HG03064 (cell line): Measurements from ENCODE around the gene PANX2.
"Not testable (repeated sequence)": the region's sequence is repeated elsewhere in the genome, so short reads cannot be mapped to it uniquely, and the experiment has no call there.

Experiments
- ATAC-seq: cut with Tn5 transposase; IDR thresholded peaks from one replicate; pipeline ENCODE4 v1.9.1; 2021; ENCODE audit warnings: low read depth; ENCODE audit not compliant: unreplicated experiment

PANX2 gene

DNA sequence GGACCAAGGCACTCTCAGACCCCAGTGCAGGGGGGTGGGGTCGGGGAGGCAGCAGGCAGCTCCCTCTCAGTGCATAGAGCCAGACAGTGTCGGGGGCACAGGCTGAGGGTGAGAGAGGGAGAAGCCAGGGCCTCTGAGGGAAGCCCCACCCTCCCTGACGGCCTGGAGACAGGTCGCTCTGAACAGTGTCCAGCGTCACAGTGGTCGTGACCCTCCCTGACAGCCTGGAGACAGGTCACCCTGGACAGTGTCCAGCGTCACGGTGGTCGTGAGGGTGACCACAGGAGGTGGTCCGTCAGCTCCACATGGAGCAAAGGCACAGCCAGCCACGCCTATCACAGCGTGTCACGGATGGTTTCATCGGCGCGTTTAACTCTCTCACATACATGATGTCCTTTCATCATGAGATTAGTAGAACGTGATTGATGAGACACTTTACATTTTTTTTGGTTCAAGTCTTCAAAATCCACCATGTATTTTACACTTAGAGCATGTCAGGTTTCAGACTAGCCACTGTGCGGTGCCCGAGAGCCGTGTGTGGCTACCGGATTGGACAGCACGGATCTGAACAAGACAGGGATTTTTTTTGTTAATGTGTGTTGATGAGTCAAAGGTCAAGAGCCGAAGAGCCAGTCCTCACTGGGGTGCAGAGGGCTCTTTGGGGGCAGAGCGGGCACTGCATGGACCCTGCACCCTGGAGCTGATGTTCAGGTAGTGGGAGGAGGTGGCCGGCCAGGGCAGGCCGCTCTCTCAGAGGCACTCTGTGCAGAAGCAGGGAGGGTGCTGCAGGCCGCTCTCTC is 23.9 kb upstream of the PANX2 start:
- no peak for ATAC-seq

DNA sequence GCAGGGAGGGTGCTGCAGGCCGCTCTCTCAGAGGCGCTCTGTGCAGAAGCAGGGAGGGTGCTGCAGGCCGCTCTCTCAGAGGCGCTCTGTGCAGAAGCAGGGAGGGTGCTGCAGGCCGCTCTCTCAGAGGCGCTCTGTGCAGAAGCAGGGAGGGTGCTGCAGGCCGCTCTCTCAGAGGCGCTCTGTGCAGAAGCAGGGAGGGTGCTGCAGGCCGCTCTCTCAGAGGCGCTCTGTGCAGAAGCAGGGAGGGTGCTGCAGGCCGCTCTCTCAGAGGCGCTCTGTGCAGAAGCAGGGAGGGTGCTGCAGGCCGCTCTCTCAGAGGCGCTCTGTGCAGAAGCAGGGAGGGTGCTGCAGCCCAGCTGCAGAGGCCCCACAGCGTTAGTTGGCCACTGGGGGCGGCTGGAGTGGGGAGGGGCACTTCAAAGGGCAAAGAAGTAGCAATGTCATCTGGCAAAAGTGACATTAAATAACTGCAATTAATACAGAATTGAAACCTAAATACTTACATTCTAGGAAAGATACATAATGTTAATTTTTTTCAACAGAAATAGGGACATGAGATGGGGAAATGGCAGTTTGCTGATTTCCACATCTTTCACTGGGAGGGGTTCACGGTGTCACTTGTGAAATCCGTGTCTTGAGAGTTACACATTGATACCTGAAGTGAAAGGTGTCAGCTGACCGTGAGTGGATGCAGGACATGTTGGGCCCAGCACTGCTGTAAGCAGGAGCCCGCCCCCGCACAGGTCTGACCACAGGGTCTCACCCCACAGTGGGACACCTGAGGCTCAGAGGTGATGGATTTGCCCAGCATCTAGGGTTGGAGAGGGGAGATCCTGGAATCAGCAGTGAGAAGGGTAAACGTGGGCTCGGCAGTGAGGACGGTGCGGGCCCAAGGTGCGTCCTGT is 23.0 kb upstream of the PANX2 start:
- not testable (repeated sequence) for ATAC-seq

DNA sequence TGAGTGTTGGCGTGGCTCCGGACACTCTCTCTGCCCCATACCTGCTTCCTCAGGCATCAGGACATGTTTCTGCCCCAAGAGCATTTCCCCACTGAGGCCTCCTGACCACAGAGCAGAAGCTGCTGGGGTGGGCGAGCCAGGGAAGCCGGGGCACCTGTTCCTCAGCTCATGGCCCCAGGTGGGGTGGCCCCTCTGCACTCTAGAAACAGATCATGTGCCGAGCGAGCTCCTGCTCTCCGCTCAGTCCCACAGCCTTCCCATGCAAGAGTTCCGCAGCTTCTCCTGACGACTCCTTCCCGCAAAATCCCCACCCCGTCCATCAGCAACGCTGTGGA is 22.4 kb upstream of the PANX2 start:
- no peak for ATAC-seq

DNA sequence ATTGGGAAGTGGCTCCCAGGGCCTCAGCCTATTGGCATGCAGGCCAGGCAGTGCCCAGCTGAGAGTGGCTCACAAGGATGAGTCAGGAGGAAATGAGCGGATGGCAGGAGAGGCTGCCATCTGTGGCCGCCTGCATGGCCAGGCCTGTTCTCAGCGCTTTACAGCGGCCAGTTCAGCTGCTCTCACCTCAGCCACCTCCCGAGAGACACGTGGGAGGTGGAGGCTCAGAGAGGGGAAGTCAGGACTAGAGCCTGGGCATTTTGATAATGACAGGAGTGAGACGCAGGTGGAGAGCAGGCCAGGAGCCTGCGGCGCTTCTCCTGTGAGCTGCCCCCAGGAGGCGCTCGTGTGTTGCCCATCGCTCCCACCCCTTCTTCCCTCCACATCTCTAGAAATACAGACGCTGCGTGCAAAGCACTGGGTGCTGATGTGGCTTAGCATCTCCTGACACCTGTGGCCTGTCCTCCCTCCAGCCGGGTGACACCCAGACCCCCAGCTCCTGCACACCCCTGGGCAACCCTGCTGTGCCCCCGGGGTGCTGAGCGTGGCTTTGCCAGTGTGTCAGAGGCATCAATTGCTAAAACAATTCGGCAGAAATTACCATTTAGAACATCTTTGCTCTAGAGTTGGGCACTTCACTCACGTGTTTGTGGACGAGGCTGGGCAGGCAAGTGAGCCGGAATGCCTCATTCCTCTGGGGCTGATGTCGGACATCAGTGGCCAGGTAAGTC is 21.4 kb upstream of the PANX2 start:
- ATAC-seq, result no peak

DNA sequence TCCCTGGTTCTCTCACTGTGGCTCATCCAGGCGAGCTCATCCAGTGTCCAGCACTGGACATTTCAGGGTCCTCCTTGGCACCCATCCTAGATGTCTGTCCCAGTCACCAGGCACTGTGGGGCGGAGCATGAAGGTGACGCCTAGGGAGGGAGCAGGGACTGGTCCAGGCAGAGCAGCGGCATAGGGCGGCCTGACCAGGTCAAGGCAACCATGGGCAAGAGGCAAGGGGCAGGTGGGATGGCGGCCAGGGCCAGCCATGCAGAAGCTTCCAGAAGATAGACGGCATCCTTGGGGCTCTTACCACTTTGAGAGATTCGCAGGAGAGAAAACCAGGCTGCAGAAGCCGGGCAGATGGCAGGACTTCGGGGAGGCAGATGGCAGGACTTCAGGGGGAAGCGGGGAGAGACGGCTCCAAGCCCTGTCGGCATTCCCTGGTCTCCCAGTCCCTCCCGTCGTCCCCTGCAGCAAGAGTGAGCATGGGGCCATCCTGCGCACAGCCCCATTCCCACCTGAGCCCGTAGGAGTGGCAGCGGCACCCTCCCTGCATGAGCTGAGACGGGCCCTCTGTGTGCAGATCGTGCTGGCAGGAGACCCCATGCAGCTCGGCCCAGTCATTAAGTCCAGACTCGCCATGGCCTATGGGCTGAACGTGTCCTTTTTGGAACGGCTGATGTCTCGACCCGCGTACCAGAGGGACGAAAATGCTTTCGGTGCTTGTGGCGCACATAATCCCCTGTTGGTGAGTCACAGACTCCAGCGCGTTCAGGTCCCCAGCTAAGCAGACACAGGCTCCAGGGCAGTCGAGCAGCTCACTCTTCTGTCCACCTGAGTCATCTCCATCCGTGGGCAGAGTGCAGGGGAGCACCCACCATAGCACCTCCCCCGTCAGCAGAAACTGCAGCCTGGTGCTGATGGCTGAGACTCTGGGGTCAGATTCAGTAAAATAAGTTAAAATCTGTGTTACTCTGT is 20.1 kb upstream of the PANX2 start:
- no peak for ATAC-seq

DNA sequence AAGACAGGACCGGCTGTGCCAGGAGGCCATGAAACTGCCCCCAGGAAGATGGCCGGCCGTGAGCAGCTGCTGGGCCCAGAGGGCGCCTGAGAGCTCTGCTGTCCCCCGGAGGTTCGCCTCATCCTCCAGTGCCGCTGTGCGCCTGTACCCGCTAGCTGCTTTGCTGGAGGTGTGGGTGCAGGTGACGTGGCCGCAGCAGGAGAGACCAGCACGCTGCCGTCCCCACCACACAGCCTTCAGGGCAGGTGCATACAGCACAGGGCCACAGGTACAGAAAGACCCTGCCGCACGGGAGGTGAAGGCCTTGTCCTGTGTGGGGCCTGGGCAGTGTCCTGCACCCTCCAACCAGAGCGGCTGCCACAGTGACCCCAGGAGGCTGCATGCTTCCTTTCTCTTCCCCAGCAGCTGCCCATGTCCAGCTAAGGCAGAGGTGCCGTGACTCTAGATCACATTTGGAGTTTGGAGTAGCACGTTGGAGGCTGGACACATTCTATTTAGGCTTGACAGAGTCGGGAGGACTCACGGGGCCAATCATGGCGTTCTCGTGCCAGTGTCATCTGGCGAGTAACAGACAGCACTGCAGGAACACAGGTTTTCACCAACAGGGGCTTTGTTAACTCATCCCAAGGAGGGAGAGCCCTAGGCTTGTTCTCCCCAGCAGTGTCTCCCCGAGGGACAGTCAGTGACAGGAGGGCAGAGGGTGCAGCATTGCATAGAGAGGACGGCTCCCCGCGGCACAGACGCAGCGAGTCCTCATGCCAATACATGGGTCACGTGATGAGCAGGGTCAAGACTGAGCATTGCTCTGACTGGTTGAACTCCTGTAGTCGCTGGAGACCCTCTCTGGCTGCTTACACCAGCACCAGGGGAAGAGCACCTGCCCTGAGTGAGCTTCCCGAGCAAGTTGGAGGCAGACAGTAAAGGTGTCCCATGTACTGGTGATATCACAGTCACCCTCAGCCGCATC is 18.7 kb upstream of the PANX2 start:
- no peak for ATAC-seq

DNA sequence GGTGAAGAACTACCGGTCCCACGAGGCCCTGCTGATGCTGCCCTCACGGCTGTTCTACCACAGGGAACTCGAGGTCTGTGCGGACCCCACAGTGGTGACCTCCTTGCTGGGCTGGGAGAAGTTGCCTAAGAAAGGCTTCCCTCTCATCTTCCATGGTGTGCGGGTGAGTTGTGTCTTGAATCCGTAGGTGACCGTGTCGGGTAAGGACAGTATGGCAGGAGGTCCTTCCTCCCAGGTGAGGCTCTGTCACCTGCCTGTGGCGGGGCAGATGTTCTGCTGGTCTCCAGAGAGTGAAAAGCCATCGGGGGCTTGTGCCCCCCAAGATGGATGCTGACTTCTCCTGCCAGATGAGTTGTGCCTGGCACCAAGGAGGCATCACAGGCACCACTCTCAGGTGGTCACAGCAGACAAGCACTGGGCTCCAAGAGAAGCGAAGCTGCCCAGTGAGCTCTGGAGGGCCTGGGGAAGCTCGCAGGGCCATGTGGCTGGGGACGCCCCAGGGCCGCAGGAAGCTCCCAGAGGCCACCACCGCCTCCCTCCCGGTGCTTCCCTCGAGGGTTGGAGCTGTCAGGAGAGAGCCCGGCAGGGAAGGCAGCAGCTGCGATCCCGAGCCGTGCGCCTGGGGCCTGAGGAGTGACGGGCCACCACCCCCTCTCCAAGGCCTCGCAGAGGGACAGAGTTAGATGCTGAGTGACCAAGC is 17.3 kb upstream of the PANX2 start:
- no peak for ATAC-seq

DNA sequence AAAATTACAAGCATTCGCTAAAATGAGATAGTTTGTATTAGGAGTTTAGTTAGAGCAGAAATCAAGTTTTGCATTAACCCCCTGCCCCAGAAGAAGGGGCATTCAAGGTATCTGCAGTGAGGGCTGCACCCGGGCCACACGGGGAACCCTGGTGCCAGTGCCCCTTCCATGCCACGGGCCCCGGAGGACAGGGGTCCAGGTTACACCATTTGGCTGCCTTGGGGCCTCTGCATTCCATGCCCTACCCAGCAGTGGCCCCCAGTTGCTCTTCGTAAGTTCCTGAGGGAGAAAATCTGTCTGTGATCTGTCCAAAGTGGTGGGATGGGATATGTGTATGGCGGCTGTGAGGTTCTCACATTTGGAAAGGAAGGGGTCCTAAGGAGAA is 16.8 kb upstream of the PANX2 start:
- ATAC-seq, result no peak

DNA sequence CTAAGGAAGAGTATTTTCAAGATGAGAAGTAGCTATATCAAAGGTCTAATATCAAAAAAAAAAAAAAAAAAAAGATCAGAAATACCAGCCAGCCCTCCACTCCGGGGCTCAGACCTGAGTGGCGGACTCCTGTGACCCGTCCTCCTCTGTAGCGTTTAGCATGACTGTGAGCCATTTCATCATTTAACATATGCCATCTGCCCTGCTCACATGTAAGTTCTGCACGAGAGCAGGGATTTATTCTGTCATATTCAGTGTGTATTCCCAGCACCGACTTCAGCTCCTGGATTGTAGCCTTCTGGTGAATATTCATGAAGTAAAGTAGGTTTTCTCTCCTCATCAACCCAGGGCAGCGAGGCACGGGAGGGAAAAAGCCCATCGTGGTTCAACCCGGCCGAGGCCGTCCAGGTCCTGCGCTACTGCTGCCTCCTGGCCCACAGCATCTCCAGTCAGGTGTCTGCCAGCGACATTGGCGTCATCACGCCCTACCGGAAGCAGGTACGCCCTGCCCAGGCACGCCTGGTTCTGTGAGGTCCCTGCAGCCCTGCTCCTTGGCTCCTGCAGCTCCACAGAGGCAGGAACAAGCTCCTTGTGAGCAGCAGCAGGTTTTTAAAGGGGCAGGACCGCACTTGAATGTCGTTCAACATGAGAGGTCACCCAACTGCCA is 12.7 kb upstream of the PANX2 start:
- no peak for ATAC-seq

DNA sequence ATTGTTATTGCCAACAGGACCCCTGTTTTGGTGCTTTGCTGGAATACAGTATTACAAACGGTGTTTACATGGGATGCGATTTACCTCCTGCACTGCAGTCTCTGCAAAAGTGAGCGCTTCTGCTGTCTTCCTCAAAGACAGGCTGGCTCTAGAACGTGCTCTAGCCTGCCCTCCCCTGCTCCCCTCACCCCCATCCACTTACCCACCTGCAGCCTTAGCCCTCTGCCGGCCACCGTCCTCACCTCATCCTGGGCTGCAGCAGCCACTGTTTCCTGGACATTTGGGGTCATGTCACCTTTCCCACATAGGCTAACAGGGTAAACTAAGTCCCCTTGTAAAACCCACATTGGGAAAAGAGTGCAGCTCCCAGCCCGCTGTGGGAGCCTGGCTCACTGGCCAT is 9.6 kb upstream of the PANX2 start:
- ATAC-seq, result no peak

DNA sequence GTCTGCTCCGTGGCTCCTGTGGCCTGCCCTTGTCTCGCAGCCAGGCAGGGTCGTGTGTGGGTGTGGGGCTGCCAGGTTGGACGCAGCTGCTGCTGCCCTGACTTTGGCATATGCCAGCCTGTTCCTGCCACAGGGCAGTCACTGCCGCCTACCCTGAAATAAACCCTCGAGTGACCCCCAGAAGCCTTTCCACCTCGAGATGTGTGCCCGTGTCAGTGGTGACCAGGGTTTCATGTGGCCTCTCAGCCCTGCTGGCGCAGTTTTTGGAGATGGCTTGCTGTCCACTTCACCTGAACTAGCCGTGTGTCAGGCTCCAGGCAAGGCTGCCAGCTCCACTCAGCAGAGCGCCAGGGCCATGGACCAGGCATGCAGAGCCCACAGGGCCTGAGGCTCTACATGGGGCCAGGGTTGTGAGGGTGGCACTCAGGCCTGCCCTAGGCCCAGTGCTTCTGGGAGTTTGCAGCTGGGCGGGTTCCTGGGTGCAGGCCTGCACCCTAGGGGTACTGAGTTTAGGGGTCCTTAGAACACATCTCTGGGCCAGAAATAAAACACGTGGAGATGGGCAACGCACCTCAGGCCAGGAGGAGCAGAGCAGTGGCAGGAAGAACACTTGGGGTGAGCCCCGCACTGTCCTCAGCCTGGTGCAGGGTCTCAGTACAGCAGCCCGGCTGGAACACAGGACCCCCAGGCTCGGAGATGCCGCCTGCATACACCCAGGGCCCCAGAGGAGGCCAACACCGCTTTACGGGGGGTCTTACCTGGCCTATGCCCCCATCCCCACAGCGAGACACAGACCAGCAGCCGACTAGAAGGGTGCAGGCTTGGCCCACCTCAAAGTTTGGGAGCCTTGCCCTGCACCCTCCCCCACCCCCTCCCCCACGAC is 8.8 kb upstream of the PANX2 start:
- no peak for ATAC-seq

DNA sequence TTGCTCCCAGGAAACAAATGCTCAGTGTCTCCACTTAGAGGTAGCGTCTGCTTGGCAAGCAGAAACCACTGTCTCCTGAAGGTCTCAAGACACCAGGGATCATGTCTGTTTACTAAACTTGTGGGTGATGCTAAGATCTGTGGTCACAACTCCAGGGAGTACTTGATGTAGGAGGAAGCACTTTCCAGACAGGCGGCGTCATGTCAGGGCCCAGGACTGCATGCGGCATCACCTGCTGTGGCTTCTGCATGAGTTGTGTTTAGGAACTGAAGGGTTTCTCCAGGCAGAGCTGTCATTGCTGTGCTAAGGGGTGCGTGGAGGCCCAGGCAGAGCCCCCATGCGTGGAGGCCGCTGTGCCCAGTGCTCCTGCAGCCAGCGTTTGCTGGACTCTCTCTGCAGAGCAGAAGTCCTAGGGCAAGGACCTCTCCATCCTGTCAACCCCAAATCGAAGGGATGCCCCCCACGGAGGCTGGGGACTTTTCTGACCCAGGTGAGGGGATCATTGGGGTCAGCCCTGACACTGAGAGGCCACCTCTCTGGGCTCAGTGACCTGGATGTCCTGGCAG is 8.1 kb upstream of the PANX2 start:
- no peak for ATAC-seq

DNA sequence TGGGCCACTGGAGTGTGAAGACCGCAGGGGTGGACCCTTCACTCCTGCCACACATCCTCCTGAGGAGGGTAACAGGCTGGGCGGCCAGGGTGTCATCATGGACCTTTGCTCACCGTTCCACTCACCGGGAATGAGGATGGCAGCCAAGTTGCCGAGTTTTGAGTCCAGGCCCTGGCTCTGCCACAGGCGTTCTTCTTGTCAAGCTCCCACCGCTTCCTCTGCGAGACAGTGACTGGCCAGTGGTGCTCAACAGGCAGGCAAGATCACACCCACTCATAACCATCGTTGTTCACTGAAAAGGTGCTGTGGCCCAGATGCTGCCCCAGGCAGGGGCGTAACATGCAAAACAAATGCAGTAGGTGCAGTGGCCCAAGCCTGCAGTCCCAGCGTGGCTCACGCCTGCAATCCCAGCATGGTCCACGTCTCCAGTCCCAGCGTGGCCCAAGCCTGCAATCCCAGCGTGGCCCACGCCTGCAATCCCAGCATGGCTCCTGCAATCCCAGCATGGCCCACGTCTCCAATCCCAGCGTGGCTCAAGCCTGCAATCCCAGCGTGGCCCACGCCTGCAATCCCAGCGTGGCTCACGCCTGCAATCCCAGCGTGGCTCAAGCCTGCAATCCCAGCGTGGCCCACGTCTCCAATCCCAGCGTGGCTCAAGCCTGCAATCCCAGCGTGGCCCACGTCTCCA is 5.0 kb upstream of the PANX2 start:
- ATAC-seq, result no peak

DNA sequence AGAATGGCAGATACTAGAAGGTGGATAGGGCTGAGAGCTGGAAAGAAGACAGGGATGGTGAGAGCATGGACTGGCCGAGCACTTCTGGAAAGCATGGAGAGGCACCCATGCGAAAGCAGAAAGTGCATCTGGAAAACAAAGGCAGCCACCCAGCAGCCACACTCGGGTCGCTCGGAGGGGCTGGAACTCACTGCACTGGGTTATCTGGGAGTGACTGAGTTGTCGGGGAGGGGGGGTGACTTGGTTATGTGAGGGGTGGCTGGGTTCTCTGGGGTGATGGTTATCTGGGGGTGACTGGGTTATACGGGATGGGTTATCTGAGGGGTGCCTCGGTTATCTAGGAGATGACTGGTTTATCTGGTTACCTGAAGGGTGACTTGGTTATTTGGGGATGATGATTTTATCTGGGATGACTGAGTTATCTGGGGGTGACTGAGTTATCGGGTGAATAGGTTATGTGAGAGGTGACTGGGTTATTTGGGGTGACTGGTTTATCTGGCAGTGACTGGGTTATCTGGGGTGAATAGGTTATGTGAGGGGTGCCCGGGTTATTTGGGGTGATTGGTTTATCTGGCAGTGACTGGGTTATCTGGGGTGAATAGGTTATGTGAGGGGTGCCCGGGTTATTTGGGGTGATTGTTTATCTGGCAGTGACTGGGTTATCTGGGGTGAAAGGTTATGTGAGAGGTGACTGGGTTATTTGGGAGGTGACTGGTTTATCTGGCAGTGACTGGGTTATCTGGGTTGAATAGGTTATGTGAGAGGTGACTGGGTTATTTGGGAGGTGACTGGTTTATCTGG is 2.6 kb upstream of the PANX2 start:
- ATAC-seq, result no peak

DNA sequence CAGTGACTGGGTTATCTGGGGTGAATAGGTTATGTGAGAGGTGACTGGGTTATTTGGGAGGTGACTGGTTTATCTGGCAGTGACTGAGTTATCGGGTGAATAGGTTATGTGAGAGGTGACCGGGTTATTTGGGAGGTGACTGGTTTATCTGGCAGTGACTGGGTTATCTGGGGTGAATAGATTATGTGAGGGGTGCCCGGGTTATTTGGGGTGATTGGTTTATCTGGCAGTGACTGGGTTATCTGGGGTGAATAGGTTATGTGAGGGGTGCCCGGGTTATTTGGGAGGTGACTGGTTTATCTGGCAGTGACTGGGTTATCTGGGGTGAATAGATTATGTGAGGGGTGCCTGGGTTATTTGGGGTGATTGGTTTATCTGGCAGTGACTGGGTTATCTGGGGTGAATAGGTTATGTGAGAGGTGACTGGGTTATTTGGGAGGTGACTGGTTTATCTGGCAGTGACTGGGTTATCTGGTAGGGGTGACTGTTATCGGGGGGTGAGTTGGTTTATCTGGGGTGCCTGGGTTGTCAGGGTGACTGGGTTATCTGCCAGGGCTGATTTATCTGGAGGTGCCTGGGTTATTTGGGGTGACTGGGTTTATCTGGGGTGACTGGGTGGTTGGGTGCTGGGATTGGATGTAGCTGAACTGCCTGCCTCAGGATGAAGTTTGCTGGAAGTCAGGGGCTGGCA is 1.9 kb upstream of the PANX2 start:
- ATAC-seq, result not testable (repeated sequence)
